Pancreas (tissue), 10 donors: ENCODE measurements around the gene CLEC20A. TPM values are rescaled to one million over a fixed set of nuclear protein-coding genes. Genes with fewer than 3 reads are reported as not detected.

Experiments
- ATAC-seq, 4 donors: fragments of 200-7000 bp; cut with Tn5 transposase; one replicate each; pipeline versions ENCODE4 v1.8.0 to v1.9.1; 2020; ENCODE audit warnings: mild to moderate bottlenecking in 4 of 4, moderate library complexity in 4 of 4
- DNase-seq, 6 donors: peaks; one replicate each; pipeline ENCODE4 v3.0.0-alpha.2; 2020
- FAIRE-seq: peaks from 2 replicates; lab custom pipeline; 2012; peaks lifted over from hg19 to GRCh38; lab: Jason Lieb, UNC
- H3K27ac ChIP-seq, 4 donors: fragments of 200-600 bp; sonication (generic); 1 replicate in 3 of 4; 2 replicates in 1 of 4; pipeline versions ENCODE4 v1.5.0 to v1.8.0; 2020
- H3K27me3 ChIP-seq, 4 donors: fragments of 200-600 bp; one replicate each; pipeline ENCODE4 v1.8.0; 2021
- H3K36me3 ChIP-seq, 3 donors: fragments of 200-600 bp; sonication (generic) in 1 of 3; one replicate each; pipeline versions ENCODE4 v1.5.0 to v1.8.0; 2020 to 2021
- H3K4me1 ChIP-seq, 3 donors: fragments of 200-600 bp; one replicate each; pipeline ENCODE4 v1.8.0; 2021
- H3K4me3 ChIP-seq, 4 donors: fragments of 200-600 bp; sonication (generic) in 2 of 4; one replicate each; pipeline versions ENCODE4 v1.5.0 to v1.8.0; 2020 to 2021
- H3K9me3 ChIP-seq, 4 donors: fragments of 200-600 bp; one replicate each; pipeline ENCODE4 v1.8.0; 2021
- WGBS, 2 donors: extraction: QIAGEN DNeasy Blood & Tissue Kit; methylation state at CpG; one replicate each; pipeline ENCODE4 v1.1.7; 2013; 5-methylcytosine and 5-hydroxymethylcytosine counted together
- intact Hi-C, 3 donors: fragments of 100-400 bp; cut with DNase I; formaldehyde crosslinking; loops; one replicate each; pipeline versions ENCODE4 v1.11.1 to v1.14.2; 2022
- polyA plus RNA-seq, 2 donors: library from polyadenylated mRNA; stranded (reverse); fragments of 200-250 nt; gene quantifications; one replicate each; pipeline ENCODE4 v1.2.3, GENCODE V29; 2013
- total RNA-seq, 6 donors: library from RNA; stranded (reverse); fragmentation: NEBNext Ultra II Directional in 4 of 6; extraction: Animal tissue kit (Norgen Biotek cat#: 25700) in 4 of 6; gene quantifications; one replicate each; pipeline versions ENCODE4 v1.2.1 to v1.2.4, GENCODE V29; 2021 to 2023
- TF ChIP-seq, protein P1 (sequence below), 4 donors: fragments of 200-600 bp; sonication (generic) in 3 of 4; IDR thresholded peaks; one replicate each; pipeline versions ENCODE4 v1.5.0 to v1.8.0; 2021; ENCODE audit warnings: antibody characterized with exemption in 4 of 4
- donor health status: healthy with polysubstance abuse.
- donor health status: DM: no; HTN: no; CAD: no; lungs with moderate emphysema.
- donor health status: DM: no; HTN: no; CAD: no.
- donor health status: control.
- donor health status: control.
- donor health status: Bipolar disorder and iron deficiency.
- donor health status: DM: yes; HTN: yes; CAD: no.
- donor health status: DM: no; HTN: no; CAD: no.
- donor health status: DM: no; HTN: no; CAD: no.
- donor health status: DM: yes; HTN: yes; CAD: no.

CLEC20A gene
- total and polyA plus RNA-seq, 8 donors: not detected

DNA sequence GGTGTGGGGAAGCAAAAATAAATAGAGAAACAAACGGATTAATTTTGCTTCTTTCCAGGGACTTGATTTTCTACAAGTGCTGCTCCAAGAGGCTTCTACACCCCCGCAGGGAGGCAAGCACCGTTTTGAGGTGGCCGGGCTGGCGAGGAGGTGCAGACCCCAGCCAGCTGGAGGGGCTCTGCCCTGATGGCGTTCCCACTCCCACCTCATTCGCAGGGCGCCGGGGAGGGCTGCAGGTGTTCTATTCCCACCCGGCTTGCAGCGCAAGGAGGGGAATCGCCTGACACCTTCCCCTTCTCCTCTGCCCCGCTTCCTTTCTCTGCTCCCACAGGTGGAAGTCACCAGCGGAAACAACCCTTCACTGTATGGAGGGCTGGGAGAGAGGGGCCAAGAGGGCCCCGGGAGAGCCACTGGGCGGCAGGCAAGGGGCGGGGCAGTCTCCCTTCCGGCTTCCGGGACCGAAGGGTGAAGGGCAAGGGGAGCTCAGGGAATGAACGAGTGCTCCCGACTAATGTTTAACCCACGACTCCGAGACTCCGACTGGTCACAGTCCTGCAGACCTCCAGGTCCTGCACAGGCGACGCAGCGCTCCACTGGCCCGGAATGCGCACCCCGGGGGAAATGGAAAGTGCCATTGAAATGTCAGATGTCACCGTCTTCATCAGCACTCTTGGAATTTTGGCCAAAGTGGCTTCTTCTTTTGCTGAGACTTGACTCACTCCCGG, 45.2 kb upstream of the CLEC20A start:
- Histone ChIP-seq H3K27me3 (no peaks in the 10 kb centered on the region), H3K27ac (peak overlapping the region; percentile 44 to 84 (median 67)), H3K4me1 (no peaks in the 10 kb centered on the region), H3K9me3 (no peaks in the 10 kb centered on the region), H3K36me3 (no peaks in the 10 kb centered on the region), H3K4me3 (peak overlapping the region; percentile 60 to 86 (median 72))
- ATAC-seq: peak; percentile 70 to 80 (median 76)
- intact Hi-C loops: loop anchor here in 2 of 3 donors (5.0 kb wide), 2 partner anchors 210 to 460 kb away; no protein-coding TSS in a partner anchor
- DNase-seq: peak; percentile 66 to 86 (median 74)
- TF ChIP-seq, protein P1, sequence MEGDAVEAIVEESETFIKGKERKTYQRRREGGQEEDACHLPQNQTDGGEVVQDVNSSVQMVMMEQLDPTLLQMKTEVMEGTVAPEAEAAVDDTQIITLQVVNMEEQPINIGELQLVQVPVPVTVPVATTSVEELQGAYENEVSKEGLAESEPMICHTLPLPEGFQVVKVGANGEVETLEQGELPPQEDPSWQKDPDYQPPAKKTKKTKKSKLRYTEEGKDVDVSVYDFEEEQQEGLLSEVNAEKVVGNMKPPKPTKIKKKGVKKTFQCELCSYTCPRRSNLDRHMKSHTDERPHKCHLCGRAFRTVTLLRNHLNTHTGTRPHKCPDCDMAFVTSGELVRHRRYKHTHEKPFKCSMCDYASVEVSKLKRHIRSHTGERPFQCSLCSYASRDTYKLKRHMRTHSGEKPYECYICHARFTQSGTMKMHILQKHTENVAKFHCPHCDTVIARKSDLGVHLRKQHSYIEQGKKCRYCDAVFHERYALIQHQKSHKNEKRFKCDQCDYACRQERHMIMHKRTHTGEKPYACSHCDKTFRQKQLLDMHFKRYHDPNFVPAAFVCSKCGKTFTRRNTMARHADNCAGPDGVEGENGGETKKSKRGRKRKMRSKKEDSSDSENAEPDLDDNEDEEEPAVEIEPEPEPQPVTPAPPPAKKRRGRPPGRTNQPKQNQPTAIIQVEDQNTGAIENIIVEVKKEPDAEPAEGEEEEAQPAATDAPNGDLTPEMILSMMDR (IDR thresholded peaks at IDR 0.05): no peak
- WGBS, 2 donors: 2% methylated on average over 33 of the region's 33 CpGs
- FAIRE-seq: no peak

GRCh38 chr1:178541379-178541778, 44.6 kb upstream of the CLEC20A start:
- FAIRE-seq: no peak
- Histone ChIP-seq H3K9me3 (no peaks in the 10 kb centered on the region), H3K36me3 (no peaks in the 10 kb centered on the region), H3K27ac (peak overlapping the region in 3 of 4 donors; percentile 44 to 84 (median 65)), H3K4me1 (no peaks in the 10 kb centered on the region), H3K27me3 (no peaks in the 10 kb centered on the region), H3K4me3 (peak overlapping the region in 2 of 4 donors; percentile 60 to 86)
- WGBS, 2 donors: 66 to 74% methylated on average over 5 of the region's 5 CpGs
- no peak for ATAC-seq
- no peak for DNase-seq
- intact Hi-C loops: loop anchor here in 2 of 3 donors (5.0 kb wide), 2 partner anchors 211 to 461 kb away; no protein-coding TSS in a partner anchor
- TF ChIP-seq, protein P1 (IDR thresholded peaks at IDR 0.05): no peak

DNA sequence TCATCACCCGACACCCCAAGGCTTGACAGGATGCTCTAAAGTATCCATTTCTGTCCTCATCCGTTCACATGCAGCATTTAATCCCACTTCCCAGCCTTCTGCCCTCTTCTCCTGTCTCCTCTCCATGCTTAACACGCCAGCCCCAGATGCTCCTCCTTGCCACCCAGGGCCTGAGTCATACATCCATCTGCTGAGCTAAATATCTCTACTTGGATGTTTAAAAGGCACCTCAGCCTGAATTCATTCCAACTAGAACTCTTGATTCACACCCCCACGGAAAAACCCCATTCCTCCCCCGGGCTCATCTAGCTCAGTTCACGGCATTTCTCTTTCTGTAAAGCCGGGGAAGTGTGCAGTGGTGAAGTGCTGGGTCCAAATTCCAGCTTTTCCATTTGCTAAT, 43.9 kb upstream of the CLEC20A start:
- DNase-seq: no peak
- WGBS, 2 donors: 82 to 92% methylated on average over 7 of the region's 7 CpGs
- no peak for FAIRE-seq
- Histone ChIP-seq H3K27me3 (no peaks in the 10 kb centered on the region), H3K4me3 (no peak overlapping the region), H3K36me3 (no peaks in the 10 kb centered on the region), H3K9me3 (no peaks in the 10 kb centered on the region), H3K4me1 (no peaks in the 10 kb centered on the region), H3K27ac (no peak overlapping the region)
- intact Hi-C loops: loop anchor here in 2 of 3 donors (5.0 kb wide), 2 partner anchors 212 to 462 kb away; no protein-coding TSS in a partner anchor
- TF ChIP-seq, protein P1 (IDR thresholded peaks at IDR 0.05): no peak
- no peak for ATAC-seq

DNA sequence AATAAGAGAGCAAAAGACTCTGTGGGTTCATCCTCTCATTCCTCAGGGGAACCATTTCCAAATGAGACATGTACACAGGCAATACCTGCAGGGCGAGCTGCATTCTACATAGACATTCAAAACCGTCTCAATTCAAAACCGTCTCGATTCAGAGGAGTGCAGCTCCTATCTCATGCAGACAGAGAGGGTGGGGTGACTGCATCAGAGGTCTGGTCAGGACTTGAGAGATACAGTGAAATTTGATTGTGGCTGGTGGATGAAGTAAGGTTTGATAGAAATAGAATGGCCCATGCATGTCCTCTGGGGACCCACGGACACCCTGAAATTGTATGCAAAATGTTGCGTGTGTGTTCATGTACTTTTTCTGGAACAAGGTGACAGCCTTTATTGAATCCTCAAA, 43.4 kb upstream of the CLEC20A start:
- Histone ChIP-seq H3K4me1 (no peaks in the 10 kb centered on the region), H3K36me3 (no peaks in the 10 kb centered on the region), H3K27ac (no peak overlapping the region), H3K27me3 (no peaks in the 10 kb centered on the region), H3K9me3 (no peaks in the 10 kb centered on the region), H3K4me3 (no peak overlapping the region)
- no peak for FAIRE-seq
- TF ChIP-seq, protein P1 (IDR thresholded peaks at IDR 0.05): no peak
- no peak for ATAC-seq
- intact Hi-C loops: loop anchor here in 2 of 3 donors (5.0 kb wide), 2 partner anchors 212 to 462 kb away; no protein-coding TSS in a partner anchor
- no peak for DNase-seq
- WGBS, 2 donors: 68 to 86% methylated on average over 6 of the region's 6 CpGs

- no peak for ATAC-seq
- no peaks in the 10 kb centered on the region for H3K27me3 ChIP-seq
- H3K27ac ChIP-seq: no peak overlapping the region
- intact Hi-C loops: loop anchor here in 2 of 3 donors (5.0 to 10.0 kb wide), 2 partner anchors 216 to 463 kb away; no protein-coding TSS in a partner anchor
- H3K4me3 ChIP-seq: no peak overlapping the region
- DNase-seq: no peak
- no peaks in the 10 kb centered on the region for H3K4me1 ChIP-seq
- WGBS, 2 donors: 70 to 78% methylated on average over 7 of the region's 7 CpGs
- FAIRE-seq: no peak
- no peaks in the 10 kb centered on the region for H3K9me3 ChIP-seq
- TF ChIP-seq, protein P1 (IDR thresholded peaks at IDR 0.05): no peak
- no peaks in the 10 kb centered on the region for H3K36me3 ChIP-seq
Measured at GRCh38 chr1:178539291-178539690, 42.5 kb upstream of the CLEC20A start.
